ENCODE measurements around the gene SLC4A8.

The SLC4A8 gene

DNA sequence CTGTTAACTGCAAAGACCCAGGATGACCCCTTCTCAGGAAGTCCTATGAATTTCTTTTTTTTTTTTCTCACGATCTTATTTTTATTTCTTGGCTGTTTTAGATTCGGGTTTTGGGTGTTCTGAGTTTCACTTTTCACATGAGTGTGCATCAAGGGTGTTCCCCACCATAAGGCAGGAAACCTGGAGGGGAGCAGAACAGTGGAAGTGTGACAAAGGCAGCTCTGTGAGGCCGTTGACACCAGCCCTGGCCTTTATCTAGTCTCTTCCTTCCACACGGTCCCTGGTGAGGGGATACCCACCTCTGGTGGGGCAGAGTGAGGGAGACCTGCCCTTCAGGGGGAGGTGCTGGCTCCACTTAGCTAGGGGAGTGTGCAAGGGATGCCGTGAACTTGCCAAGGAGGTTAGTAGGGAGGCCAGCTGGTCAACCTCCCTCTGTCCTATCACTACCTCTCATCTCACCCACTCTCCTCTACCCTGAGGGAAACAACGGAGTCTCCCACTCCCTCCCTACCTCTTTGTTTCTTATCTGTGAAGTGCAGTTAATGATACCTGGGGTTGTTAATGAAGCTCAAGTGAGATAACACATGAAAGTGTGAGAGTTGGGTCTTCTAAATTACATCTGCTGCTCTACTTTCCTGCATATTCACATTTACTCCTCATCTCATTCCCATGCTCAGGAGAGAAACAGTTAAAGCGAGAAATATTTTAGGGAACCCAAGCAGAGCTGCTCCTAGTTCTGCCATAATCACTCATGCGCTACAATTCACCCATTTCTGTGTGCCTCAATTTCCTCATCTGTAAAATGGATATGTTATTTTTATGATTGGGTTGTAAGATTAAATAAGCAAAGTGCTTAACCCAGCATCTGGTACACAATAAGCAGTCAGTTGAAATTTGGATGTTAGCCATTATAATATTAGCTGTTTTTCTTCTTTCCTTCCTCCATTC lies 29.1 kb upstream of the SLC4A8 start:
- in situ Hi-C loops (cut with MboI; ENCODE audit: low sequenced_read_pairs): no loop called here

DNA sequence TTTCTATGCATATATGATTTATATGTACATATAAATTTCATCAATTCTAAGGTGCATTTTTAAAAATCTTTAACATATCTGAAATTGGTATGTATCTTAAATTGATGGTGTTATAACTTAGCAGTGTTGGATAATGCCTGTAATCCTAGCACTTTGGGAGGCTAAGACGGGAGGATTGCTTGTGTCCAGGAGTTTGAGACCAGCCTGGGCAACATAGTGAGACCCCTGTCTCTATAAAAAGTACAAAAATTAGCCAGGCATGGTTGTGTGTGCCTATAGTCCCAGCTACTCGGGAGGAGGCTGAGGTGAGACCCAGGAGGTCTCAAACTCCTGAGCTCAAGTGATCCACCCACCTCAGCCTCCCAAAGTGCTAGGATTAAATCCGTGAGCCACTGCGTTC lies 27.0 kb upstream of the SLC4A8 start:
- in situ Hi-C loops (cut with MboI; ENCODE audit: low sequenced_read_pairs): no loop called here

DNA sequence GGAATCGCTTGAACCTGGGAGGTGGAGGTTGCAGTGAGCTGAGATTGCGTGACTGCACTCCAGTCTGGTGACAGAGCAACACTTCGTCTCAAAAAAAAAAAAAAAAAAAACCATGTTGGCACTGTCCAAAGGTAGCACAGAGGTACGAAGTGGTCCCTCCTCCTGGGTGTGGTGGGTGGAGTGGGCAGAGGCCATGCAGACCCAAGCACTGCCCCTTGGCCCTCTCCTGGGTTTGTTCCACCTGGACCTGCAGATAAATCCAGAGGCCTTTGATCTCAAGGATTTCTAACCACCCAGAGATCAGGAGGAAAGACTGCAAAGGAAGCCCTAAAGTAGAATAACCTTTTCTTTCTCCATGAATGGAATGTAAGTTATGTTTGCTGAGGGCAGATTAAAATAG lies 24.7 kb upstream of the SLC4A8 start:
- in situ Hi-C loops (cut with MboI; ENCODE audit: low sequenced_read_pairs): no loop called here

DNA sequence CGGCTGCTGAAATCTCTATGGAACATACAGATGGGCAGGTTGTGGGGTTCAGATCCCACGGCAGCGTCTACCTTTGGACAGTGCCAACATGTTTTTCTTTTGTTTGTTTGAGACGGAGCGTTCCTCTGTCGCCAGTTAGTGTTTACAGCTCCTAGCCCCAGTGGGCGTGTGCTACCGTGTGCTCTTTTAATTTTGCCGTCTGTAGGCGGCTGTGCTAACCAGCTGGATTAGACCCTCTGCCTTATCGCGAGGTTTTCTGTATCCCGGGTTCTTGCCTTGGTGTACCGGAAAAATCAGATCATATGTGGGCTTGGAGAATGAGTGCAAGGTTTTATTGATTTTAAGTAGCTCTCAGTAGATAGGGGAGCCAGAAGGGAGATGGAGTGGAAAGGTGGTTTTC lies 23.6 kb upstream of the SLC4A8 start:
- in situ Hi-C loops (cut with MboI; ENCODE audit: low sequenced_read_pairs): no loop called here

DNA sequence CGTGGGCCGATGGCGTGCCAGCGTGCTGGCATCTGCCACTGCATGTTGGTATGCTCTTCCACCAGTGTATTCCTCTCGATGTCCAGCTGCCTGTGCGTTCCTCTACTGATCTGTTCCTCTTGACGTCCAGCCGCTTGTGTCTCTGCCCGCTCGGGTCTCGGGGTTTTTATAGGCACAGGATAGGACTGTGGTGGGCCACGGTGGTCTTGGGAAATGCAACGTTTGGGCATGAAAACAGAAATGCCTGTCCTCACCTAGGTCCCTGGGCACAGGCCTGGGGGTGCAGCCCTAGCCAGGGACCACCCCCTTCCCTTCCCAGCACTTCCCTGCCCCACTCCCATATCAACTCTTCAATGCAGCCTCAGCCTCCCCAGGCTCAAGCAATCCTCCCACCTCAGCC lies 23.1 kb upstream of the SLC4A8 start:
- in situ Hi-C loops (cut with MboI; ENCODE audit: low sequenced_read_pairs): no loop called here

DNA sequence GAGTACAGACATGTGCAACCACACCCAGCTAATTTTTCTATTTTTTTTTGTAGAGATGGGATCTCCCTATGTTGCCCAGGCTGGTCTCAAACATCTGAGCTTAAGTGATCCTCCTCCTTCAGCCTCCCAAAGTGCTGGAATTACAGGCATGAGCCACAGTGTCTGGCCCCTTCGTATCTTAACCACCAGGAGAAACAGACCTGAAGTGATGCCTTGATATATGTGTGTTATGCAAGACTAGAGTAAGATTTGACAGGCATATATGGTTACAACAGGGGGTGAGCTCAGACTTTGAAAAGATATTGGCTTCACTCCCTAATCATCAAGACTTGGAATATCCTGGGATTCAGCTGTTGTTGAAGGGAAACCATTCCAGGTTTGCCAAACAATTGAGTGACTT lies 22.7 kb upstream of the SLC4A8 start:
- in situ Hi-C loops (cut with MboI; ENCODE audit: low sequenced_read_pairs): no loop called here

DNA sequence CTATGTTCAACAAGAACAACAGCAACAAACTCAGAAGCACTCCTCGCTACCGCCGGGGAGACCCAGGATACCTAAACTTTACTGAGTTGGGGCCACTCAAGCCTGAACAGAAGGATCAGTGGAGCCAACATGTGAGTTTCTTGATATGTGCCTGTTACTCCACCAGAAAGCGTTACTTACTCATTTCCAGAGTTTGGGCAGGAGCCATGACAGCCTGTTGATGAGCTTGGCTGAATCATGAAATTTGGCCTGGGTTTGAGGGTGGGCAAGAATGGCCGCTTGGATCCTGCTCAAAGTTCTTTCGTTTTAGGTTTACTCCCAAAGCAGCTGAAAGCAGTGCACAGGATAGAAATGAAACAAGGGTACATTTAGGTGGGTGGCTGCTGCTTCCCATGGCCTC lies 21.5 kb upstream of the SLC4A8 start:
- in situ Hi-C loops (cut with MboI; ENCODE audit: low sequenced_read_pairs): no loop called here

DNA sequence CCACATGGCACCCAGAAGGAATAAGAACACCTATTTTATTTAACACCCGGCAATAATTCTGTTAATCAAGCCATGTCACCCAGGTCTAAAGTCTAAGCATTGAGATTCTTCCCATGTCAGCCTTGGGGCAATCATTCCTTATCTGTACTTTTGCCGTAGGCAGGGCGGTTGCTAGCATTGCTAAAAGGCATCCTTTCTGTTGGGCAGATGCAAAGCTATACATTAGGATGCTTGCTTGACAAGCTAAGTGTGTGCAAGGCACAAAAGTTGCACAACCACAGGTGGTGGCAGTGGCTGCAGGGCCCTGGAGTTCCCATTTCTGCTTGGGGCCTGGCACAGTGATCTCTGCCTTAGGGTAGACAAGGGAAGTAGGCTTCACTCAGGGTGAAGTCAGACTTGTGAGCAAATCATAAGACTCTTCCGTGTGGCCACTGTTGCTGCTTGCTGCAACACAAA lies 20.9 kb upstream of the SLC4A8 start:
- in situ Hi-C loops (cut with MboI; ENCODE audit: low sequenced_read_pairs): no loop called here

DNA sequence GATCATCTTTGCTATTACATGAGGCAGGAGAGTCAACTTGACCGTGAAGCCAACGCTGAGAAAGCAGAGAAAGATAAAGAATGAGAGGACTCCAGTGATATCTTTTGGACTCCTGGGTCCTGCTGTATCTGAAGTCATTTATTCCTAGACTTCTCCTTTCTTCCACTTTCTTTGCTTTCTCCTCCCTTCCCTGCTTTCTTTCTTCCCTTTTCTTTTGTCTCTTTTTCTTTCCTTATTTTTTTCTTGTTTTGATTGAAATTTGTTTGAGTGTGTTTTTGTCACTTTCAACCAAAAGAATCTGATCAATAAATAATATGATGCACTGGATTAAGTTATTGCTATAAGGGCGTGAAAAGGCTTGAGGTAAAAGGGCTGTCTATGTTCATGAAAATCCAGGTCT lies 20.0 kb upstream of the SLC4A8 start:
- in situ Hi-C loops (cut with MboI; ENCODE audit: low sequenced_read_pairs): no loop called here

DNA sequence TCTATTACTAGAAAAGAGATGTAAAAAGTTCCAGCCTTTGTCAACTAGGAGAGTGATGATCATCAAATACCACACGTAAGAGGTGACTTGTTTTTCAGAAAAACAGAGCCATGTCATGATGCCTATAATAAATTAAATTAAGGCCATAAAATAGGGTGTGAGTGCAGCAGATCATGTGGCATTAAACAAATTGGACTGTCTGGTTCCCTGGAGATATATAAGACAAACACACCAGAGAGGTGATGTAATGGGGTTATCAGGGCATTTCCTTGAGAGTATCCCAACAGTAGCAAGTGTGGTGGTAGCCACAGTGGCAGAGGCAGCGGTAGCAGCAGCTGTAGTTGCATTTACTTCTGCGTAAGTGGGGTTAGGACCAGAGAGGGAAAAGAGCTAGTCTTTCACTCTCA lies 18.8 kb upstream of the SLC4A8 start:
- in situ Hi-C loops (cut with MboI; ENCODE audit: low sequenced_read_pairs): no loop called here

DNA sequence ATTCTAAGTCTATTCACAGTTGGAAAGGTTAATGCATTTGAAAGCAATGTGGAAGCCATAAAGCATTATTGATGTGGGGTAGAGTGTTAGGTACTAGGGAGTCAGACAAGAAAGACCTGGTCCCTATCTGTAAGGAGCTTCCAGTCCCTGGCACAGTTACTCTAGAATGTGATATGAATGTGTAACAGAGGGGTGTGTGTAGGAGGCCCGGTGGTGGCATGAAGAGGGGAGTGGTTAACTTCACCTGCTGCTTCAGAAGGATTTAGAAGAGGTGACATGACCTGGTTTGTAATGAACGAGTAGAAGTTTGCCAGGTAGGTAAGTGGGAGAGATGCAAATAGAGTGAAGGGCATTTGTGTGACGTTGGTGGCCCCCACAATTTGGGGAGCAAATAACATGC lies 18.3 kb upstream of the SLC4A8 start:
- in situ Hi-C loops (cut with MboI; ENCODE audit: low sequenced_read_pairs): no loop called here

DNA sequence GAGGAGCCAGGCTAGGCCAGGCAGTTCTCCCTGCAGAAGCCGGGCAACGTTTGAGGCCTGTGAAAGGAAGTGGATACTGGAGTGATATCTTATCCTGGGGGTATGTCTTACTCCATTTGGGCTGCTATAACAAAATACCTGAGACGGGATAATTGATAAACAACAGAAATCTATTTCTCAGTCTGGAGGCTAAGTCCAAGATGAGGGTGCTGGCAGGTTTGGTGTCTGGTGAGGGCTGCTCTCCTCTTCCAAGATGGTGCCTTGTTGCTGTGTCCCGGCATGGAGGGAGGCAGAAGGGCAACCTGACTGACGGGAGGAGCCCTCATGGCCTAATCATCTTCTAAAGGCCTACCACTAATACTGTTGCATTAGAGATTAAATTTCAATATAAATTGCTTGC lies 17.8 kb upstream of the SLC4A8 start:
- in situ Hi-C loops (cut with MboI; ENCODE audit: low sequenced_read_pairs): no loop called here

DNA sequence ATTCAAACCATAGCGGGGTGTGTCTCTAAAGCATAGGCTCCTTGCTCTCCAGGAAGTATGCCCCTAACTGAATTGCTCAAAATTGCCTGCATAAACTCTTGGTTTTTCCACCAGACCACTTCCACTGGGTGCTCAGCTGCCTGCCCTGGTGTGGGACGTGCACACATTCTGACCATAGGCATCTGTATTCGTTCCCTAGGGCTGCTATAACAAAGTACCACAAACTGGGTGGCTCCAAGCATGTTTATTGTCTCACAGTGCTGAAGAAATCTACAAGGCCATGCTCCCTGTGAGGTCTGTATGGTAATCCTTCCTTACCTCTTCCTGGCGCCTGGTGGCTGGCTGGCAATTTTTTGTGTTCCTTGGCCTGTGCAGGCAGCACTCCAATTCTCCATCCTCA lies 17.0 kb upstream of the SLC4A8 start:
- in situ Hi-C loops (cut with MboI; ENCODE audit: low sequenced_read_pairs): no loop called here

DNA sequence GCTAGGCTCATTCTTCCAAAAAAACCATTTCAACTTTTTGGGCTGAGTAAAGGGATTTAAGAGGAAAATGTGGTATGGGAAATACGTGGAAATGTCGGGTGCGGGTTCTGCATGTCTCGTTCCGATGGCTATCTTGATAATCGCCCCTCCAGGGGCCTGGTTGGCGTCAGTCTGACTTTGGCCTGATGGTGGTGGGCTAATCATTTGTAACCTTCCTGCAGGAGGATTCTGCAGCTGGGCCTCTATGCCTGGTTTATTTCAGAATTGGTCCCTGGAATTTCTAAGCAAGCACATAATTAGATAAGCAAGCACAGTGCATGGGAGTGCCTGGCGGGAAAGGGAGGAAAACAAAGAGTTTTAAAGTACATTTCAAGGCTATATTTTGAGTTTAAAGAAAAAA lies 14.8 kb upstream of the SLC4A8 start:
- in situ Hi-C loops (cut with MboI; ENCODE audit: low sequenced_read_pairs): no loop called here

DNA sequence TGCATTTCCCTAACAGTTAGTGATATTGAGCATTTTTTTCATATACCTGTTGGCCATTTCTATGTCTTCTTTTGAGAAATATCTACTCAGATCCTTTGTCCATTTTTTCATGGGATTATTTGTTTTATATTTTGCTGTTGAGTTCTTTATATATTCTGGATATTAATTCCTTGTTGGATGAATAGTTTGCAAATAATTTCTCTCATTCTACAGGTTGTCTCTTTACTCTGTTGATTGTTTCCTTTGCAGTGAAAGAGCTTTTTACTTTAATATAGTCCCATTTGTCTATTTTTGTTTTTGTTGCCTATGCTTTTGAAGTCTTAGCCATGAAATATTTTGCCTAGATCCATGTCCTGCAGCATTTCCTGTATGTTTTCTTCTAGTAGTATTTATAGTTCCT lies 11.5 kb upstream of the SLC4A8 start:
- in situ Hi-C loops (cut with MboI; ENCODE audit: low sequenced_read_pairs): no loop called here

DNA sequence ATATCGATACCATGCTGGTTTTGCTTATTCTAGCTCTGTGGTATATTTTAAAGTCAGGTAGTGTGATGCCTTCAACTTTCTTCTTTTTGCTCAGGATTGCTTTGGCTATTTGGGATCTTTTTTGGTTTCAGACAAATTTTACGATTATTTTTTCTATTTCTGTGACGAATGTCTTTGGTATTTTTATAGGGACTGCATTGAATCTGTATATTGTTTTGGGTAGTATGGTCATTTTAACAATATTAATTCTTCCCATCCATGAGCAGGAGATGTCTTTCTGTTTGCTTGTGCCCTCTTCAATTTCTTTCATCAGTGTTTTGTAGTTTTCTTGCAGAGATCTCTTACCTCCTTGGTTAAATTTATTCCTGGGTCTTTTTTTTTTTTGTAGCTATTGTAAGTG lies 10.8 kb upstream of the SLC4A8 start:
- in situ Hi-C loops (cut with MboI; ENCODE audit: low sequenced_read_pairs): no loop called here

DNA sequence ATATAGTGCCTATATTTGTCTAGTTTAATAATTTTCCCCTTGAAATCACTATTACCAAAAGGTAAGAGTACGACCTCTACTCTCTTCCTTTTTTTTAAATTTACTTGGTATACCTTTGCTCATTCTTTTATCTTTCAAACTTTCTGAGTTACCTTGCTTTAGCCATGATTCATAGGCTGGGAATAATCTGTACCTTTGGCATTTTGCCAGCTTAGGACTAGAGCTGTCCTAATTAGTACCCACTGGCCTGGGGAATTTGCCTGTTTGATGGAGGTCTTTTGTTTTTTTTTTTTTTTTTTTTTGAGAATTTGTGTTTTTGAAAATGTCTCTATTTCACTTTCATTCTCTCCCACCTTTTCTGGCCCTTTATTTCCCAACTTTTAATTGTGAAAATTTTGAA lies 8.7 kb upstream of the SLC4A8 start:
- in situ Hi-C loops (cut with MboI; ENCODE audit: low sequenced_read_pairs): no loop called here

DNA sequence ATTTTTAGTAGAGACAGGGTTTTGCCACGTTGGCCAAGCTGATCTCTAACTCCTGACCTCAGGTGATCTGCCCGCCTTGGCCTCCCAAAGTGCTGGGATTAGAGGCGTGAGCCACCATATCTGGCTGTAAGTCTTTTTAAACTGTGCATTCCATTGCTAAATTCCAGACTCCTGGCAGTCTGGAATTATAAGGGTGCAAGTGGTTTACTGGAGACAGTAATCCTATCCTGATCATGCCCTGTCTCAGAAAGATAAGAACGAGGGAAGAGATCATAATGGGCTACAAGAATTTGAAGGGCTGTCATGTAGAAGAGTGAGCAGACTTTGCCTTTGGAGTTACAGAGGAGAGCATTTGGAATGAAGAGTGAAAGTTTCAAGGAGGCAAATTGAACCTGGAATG lies 6.8 kb upstream of the SLC4A8 start:
- in situ Hi-C loops (cut with MboI; ENCODE audit: low sequenced_read_pairs): no loop called here

DNA sequence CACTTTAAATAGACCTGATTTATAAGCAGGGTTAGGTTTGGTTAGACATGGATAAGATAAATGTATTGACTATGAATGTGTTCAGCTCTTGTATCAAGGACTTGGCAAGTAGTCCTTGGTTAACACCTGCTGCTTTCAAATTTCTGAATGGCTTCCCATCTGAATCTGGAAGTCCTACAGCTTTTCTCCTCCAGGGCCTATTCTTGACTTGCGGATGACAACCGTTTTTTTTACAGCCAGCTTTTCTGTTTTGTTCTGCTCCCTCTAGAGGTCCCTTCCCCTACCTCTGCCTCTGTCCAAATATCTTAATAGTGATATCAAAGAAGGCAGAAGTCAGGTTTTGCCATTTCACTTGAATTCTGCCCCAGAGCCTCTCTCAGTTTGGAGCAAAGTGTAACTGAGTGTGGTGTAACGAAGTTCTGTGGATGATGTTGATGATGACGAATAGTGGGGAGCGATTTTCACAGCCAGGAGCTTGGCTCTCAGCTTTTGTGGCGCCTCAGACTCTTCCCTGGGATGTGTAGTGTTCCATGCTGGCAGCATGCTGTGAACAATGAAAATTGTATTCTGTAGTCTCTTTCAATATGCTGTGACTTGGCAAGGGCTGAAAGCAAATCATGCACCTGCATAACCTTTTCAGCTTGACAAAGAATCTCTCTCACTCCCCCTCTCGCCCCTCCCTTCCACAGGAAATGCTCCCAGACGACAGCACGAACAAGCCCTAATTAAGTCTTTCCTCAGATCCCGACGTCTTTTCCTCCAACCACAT lies 5.0 kb upstream of the SLC4A8 start:
- in situ Hi-C loops (cut with MboI; ENCODE audit: low sequenced_read_pairs): no loop called here

DNA sequence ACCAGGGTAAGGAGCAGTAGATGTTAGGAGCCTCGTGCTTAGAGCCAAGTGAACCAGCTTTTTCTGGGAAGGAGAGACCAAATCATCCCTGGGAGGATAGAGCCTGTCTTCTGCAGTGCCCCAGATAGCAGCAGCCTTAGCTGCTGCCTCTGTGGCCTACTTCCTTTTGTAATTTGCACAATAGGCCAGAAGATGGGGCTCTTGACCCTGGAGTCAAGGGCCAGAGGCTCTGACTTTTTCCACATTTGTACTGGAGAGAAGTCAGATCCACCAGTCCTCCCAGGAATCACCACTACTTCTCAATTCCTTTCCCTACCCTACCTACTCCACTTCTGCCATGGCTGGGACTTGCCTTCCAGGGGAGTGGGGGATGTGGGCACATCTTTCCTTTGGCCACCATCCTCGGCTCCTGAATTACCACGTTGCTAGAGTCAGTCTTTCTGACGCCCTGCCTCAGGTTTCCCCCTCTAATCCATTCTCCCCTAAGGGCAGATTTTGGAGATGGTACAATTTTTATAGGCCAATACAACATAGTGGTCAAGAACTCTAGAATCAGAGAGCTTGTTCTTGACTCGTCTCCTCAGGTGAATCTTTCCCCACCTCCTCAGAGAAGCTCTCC lies 3.3 kb upstream of the SLC4A8 start:
- in situ Hi-C loops (cut with MboI; ENCODE audit: low sequenced_read_pairs): no loop called here

DNA sequence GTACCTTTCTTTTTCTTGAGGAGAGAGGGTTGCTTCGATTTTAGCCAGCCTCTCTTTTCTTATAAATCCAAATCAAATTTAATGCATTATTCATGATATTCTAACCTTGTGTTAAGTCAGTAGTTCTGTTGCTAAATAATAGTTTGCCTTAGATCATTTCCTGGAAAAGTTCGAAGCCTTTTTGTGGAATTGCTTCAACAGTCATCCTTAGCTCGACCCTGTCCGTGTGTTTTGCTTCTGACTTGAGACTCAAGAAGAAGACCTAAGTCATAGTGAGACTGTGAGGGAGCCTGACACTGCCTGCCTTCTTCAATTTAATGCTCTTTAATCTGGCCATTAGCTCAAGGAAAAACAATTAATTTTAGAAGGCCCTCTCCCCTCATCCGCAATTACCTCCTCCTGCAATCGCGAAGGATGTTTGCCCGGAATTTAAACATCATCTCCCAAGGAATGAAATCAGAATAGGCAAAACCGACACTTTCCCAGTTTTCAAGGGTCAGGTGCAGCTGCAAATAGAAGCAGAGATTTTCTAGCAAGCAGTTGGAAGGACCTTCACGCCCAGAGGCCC lies 453 bp upstream of the SLC4A8 start:
- in situ Hi-C loops (cut with MboI; ENCODE audit: low sequenced_read_pairs): no loop called here
